GM19452 (cell line): Measurements from ENCODE around the gene ZDHHC18.
"Not testable (repeated sequence)": the region's sequence is repeated elsewhere in the genome, so short reads cannot be mapped to it uniquely, and the experiment has no call there.

Source experiments
- ATAC-seq: cut with Tn5 transposase; IDR thresholded peaks from one replicate; pipeline ENCODE4 v1.9.1; 2021; ENCODE audit not compliant: unreplicated experiment

Gene ZDHHC18

DNA sequence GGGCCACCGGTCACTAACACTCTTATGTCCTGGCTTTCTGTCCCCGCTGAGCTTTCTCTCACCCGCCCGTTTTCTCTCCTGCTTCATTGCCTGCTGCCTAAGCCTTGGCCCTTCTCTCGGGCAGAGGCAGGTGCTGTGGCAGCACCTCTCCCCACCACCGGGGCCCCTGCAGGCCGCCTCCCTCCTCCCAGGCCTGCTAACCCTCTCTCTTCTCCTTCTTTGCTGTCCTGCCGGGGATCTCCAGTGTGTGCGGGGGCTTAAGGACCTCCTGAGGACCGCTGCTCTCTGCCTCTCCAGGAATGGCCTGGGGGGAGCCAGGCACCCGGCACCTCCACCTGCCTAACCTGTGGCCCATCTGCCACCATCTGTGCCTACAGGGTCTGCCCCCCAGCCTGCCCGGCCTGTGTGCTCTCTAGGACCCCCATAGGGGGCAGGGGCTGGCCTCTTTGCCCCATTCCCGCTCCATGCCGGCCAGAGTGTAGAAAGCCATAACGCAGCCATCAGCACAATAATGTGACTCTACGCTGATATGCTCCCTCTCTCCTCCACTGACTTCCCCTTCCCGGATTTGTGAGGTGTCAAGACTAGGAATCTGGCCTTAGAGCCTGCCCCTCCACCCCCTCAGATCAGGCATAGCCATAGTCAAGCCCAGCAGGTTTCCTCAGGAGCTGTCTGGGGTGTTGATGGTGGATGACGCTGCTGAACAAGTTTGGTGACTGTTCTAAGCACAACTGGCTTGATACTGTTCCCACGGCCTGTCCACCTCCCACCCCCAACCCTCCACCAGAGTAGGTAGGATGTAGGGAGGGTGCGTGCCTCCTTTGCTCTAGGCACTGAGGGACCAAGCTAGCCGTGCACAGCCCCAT is 30.3 kb downstream of the ZDHHC18 start:
- ATAC-seq = no peak

GRCh38 chr1:26857473-26858060 is 31.1 kb downstream of the ZDHHC18 start:
- no peak for ATAC-seq

DNA sequence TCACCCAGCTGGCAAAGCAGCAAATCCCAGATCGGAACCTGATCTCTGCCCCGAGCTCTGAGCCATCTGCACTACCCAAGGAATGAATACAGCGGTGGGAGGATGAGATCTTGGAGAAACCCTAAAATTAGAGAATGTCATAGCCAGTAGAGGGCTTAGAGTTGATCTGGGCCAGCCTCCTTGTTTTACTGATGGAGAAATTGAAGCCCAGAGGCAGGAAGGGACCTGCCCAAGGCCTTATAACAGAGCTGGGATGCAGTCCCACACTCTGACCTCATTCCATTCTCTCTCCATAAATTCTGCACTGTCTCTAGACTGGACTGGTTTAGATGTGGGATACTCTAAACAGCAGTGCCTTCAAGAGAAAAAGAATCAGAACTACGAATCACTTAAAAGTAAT is 31.7 kb downstream of the ZDHHC18 start:
- ATAC-seq = no peak

- no peak for ATAC-seq
Measured at GRCh38 chr1:26858891-26859640, 32.6 kb downstream of the ZDHHC18 start.

DNA sequence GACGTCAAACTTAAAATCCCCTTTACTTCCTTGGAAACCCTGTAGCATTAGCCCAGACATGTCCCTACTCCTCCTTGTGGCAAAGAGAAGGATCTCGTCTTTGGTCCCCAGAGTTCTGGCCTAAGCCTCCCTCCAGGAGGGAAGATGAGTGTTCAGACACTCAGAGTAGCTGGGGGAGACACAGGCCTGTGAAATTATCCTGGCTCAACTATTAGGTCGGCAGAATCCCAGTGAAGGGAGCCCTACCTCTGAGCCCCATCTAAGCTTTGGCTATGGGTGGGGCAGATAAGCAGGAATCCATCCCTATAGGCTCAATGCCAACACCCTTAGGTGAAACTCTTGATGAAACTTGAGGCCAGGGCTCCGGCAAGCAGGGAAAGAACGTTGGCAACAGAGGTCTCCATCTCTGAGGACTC is 34.8 kb downstream of the ZDHHC18 start:
- ATAC-seq = no peak

GRCh38 chr1:26861889-26862378 is 35.4 kb downstream of the ZDHHC18 start:
- no peak for ATAC-seq

- no peak for ATAC-seq
Measured at GRCh38 chr1:26862781-26863684, 36.5 kb downstream of the ZDHHC18 start, which contains the start of gene SFN. Gene SFN, plus strand, starts transcription at chr1:26863149. Its CDS starts 64 bp downstream, at chr1:26863213.

- ATAC-seq = no peak
Measured at GRCh38 chr1:26863685-26864077, 37.2 kb downstream of the ZDHHC18 start.

DNA sequence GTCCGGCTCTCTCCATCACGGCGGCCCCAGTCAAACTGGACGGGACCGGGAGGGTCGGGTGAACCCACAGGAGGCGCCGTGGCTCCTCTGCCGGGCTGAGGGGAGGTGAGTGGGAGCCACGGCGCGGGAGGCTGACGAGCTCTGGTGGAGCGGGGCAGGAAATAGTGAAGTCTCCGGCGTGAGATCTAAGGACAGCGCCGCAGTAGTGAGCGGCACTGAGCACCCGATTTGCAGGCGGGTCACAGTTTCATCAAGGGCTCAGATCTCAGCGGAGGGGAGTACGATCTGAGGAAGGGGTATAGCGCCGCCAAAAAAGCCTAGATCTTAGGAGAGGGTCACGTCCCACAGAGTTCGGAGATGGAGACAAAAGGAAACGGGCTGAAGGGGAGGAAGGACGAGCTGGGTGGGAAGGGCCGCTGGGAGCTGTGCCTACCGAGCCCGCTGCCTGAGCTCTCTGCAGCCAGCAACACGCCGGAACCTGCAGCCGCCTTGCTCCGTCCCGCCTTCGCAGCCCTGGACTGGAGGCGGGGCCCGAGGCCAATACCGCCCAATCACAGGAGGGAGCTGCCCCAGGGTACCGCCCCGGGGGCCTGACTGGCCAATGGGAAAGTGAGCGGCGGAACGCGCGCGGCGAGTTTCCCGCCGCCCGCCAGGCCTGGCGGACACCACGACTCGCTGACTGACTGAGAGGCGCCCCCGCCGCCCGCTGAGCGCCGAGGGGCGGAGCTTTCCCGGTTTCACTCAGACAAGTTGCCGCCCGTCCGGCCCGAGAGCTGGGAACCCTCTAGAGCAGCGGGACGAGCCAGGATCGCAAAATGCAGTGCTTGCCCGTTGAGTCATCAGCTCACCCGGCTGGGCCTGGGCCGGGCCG is 38.4 kb downstream of the ZDHHC18 start:
- peak; percentile 87 for ATAC-seq

GRCh38 chr1:26873097-26873496 is 46.6 kb downstream of the ZDHHC18 start:
- ATAC-seq = not testable (repeated sequence)

GRCh38 chr1:26874896-26875295 is 48.4 kb downstream of the ZDHHC18 start:
- no peak for ATAC-seq

GRCh38 chr1:26877326-26877725 is 50.8 kb downstream of the ZDHHC18 start:
- no peak for ATAC-seq

DNA sequence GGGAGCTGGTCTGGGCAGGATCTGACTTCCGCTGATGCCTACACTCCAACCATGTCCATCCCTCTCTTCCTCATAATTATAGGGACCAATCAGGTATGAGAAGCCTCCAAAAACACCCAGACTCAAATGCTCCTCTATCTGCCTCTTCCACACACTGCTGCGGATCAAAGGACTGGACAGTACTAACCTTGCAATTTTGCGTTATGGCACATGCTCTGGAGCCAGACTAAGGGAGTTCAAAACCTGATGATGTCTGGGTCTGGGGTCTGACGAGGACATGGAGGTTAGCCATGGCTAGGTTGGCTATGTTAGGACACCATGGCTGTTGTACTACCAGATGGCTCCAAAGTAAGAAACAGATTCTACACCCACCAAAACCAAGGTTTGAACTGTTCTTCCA is 53.3 kb downstream of the ZDHHC18 start:
- ATAC-seq = no peak

DNA sequence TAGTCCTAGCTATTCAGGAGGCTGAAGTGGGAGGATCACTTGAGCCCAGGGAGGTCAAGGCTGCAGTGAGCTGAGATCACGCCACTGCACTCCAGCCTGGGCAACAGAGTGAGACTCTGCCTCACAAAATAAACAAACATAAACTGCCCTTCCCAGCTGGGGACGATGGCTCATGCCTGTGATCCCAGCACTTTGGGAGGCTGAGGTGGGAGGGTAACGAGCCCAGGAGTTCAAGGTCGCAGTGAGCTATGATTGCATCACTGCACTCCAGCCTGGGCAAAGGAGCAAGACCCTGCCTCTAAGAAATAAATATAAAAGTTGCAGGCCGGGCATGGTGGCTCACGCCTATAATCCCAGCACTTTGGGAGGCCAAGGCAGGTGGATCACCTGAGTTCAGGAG is 55.1 kb downstream of the ZDHHC18 start:
- not testable (repeated sequence) for ATAC-seq

DNA sequence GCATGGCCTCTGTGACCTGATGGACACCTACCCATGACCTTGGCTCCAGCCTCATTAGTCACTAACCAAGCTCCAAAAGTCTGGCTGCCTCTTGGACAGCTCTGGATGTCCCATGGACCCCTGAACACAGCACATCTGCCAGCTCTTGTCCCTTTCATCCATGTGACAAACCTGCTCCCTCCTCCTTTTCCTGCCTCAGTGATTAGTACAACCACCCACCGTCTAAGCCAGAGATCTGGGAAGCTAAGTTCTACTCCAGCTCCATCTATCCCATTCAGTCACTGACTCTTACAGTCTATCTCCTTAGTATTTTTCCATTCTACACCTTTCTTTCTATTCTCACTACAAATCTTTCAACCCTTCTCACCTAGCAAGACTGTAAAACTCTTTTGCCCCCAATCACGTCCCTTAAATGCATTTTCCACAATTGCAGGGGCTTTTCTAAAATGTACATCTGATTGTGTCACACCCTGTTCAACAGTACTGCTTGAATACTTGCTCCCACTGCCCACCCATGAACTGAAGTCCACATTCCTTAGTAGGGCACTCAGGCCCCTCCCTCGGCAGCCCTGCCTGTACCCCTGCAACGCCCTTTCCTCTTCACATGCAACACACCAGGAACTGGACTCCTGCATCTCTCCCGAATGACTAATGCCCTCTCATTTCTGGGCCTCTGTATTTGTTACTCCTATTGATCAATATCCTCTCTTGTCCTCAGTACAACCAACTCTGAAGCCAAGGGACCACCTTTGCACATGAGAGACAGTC is 56.4 kb downstream of the ZDHHC18 start:
- no peak for ATAC-seq

- no peak for ATAC-seq
Measured at GRCh38 chr1:26887125-26887524, 60.6 kb downstream of the ZDHHC18 start.

DNA sequence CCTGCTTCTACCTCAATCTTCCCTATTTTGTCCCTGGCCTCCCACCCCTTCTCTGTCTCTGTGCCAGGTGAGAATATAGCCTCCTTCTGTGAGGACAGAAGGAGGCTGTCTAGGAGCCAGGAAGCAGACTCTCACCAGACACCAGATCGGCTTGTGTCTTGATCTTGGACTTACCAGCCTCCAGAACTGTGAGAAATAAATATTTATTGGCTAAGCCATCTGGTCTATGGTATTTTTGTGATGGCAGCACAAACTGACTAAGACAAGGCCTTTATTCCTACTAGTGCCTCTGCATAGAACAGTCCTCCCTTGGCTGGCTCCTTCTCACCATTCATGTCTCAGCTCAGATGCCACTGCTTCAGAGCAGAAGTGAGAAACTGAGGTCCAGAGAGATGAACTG is 61.7 kb downstream of the ZDHHC18 start:
- ATAC-seq = no peak

- peak; percentile 85 for ATAC-seq
Measured at GRCh38 chr1:26889551-26890466, 63.3 kb downstream of the ZDHHC18 start, which contains the start of gene GPN2. Gene GPN2, minus strand, starts transcription at chr1:26890283. Its CDS starts 187 bp downstream, at chr1:26890096.
